GM23338 (cell line): ENCODE measurements around the gene MAPK12. TPM values are rescaled to one million over a fixed set of nuclear protein-coding genes. Genes with fewer than 3 reads are reported as not detected.

Experiments
- ATAC-seq: fragments of 200-7000 bp; cut with Tn5 transposase; 3 replicates; pipeline ENCODE4 v1.9.1; 2020
- DNase-seq: peaks from one replicate; pipeline ENCODE4 v3.0.0-alpha.2; 2015; ENCODE audit warnings: low spot score
- H2AFZ ChIP-seq: fragments of 200-600 bp; sonication (generic); 2 replicates; pipeline ENCODE4 v1.8.0; 2016; ENCODE audit warnings: antibody characterized with exemption, mild to moderate bottlenecking, moderate library complexity
- H3F3A ChIP-seq: fragments of 200-600 bp; sonication (generic); replicated peaks from 2 replicates; pipeline ENCODE4 v1.8.0; 2017; ENCODE audit warnings: antibody characterized with exemption, mixed run types, low read depth
- H3K27ac ChIP-seq: fragments of 200-600 bp; sonication (generic); 2 replicates; pipeline ENCODE4 v1.6.1; 2016; ENCODE audit warnings: low read depth
- H3K27me3 ChIP-seq: fragments of 200-600 bp; sonication (generic); 2 replicates; pipeline ENCODE4 v1.8.0; 2016; ENCODE audit warnings: mild to moderate bottlenecking, mixed run types, moderate library complexity; ENCODE audit not compliant: insufficient read depth
- H3K36me3 ChIP-seq: fragments of 200-600 bp; sonication (generic); 2 replicates; pipeline ENCODE4 v1.8.0; 2016; ENCODE audit warnings: mild to moderate bottlenecking; ENCODE audit not compliant: insufficient read depth
- H3K4me1 ChIP-seq: fragments of 200-600 bp; sonication (generic); 2 replicates; pipeline ENCODE4 v1.8.0; 2016; ENCODE audit warnings: mild to moderate bottlenecking, moderate library complexity; ENCODE audit not compliant: insufficient read depth
- H3K4me2 ChIP-seq: fragments of 200-600 bp; sonication (generic); 2 replicates; pipeline ENCODE4 v1.7.1; 2017; ENCODE audit warnings: mixed run types
- H3K4me3 ChIP-seq: fragments of 200-600 bp; sonication (generic); 2 replicates; pipeline ENCODE4 v1.6.1; 2016; ENCODE audit warnings: mixed run types
- H3K79me2 ChIP-seq: fragments of 200-600 bp; sonication (generic); replicated peaks from 2 replicates; pipeline ENCODE4 v1.8.0; 2017; ENCODE audit warnings: mild to moderate bottlenecking; ENCODE audit not compliant: insufficient read depth
- H3K9me2 ChIP-seq: fragments of 200-600 bp; sonication (generic); 2 replicates; pipeline ENCODE4 v1.8.0; 2017; ENCODE audit not compliant: insufficient read depth
- H4K20me1 ChIP-seq: fragments of 200-600 bp; sonication (generic); replicated peaks from 2 replicates; pipeline ENCODE4 v1.8.0; 2017; ENCODE audit warnings: mild to moderate bottlenecking; ENCODE audit not compliant: insufficient read depth
- H3K27ac Mint-ChIP-seq: 2 replicates; pipeline ENCODE4 v1.8.0; 2020; ENCODE audit warnings: inconsistent platforms, mild to moderate bottlenecking, moderate library complexity, mixed read lengths
- H3K27me3 Mint-ChIP-seq: 3 replicates; pipeline ENCODE4 v1.8.0; 2022; ENCODE audit warnings: low read depth, mild to moderate bottlenecking, moderate library complexity, mixed read lengths, inconsistent platforms; ENCODE audit not compliant: insufficient read depth, poor library complexity
- H3K36me3 Mint-ChIP-seq: 3 replicates; pipeline ENCODE4 v1.8.0; 2021; ENCODE audit warnings: low read depth, mild to moderate bottlenecking, inconsistent platforms, moderate library complexity, mixed read lengths
- H3K4me1 Mint-ChIP-seq: 3 replicates; pipeline ENCODE4 v1.8.0; 2020; ENCODE audit warnings: mild to moderate bottlenecking, inconsistent platforms, mixed read lengths
- H3K4me3 Mint-ChIP-seq: 3 replicates; pipeline ENCODE4 v1.8.0; 2021; ENCODE audit warnings: moderate library complexity, mild to moderate bottlenecking, inconsistent platforms, mixed read lengths
- H3K9me3 Mint-ChIP-seq: 3 replicates; pipeline ENCODE4 v1.8.0; 2020; ENCODE audit warnings: moderate library complexity, mild to moderate bottlenecking, inconsistent platforms, mixed read lengths
- CREB1 ChIP-seq: fragments of 250-450 bp; sonication (Bioruptor Pico); IDR thresholded peaks from 2 replicates; pipeline ENCODE4 v1.5.0; 2020; ENCODE audit warnings: low read depth, mild to moderate bottlenecking, moderate library complexity
- CTCF ChIP-seq, 2 experiments: fragments of 200-600 bp in 1 of 2; sonication (generic) in 1 of 2; conservative IDR thresholded peaks; 2 replicates each; pipeline versions ENCODE4 v1.5.1 to v1.6.1; 2016 to 2017; ENCODE audit warnings: antibody characterized with exemption in 2 of 2, low read depth in 2 of 2, mild to moderate bottlenecking in 2 of 2, moderate library complexity in 1 of 2
- ETS1 ChIP-seq: IDR thresholded peaks from 2 replicates; pipeline ENCODE4 v1.6.1; 2016; ENCODE audit warnings: antibody characterized with exemption
- EZH2 ChIP-seq: fragments of 200-600 bp; sonication (generic); IDR thresholded peaks from one replicate; pipeline ENCODE4 v1.8.0; 2017; ENCODE audit warnings: antibody characterized with exemption, mild to moderate bottlenecking, low read depth; ENCODE audit not compliant: unreplicated experiment
- EZH2phosphoT487 ChIP-seq: fragments of 200-600 bp; sonication (generic); IDR thresholded peaks from one replicate; pipeline ENCODE4 v1.8.1; 2018; ENCODE audit warnings: antibody characterized with exemption; ENCODE audit not compliant: unreplicated experiment
- NANOG ChIP-seq: IDR thresholded peaks from 2 replicates; pipeline ENCODE4 v1.6.1; 2016; ENCODE audit warnings: antibody characterized with exemption, borderline replicate concordance
- POLR2AphosphoS5 ChIP-seq: IDR thresholded peaks from 2 replicates; pipeline ENCODE4 v1.6.1; 2016; ENCODE audit warnings: antibody characterized with exemption, low read depth
- STAT1 ChIP-seq: IDR thresholded peaks from one replicate; pipeline ENCODE4 v1.6.1; 2016; ENCODE audit warnings: antibody characterized with exemption; ENCODE audit not compliant: unreplicated experiment
- ZNF114 ChIP-seq: fragments of 250-450 bp; sonication (Bioruptor Pico); IDR thresholded peaks from 2 replicates; pipeline ENCODE4 v1.5.0; 2020; ENCODE audit warnings: mild to moderate bottlenecking, moderate library complexity
- ZNF331 ChIP-seq: fragments of 250-450 bp; sonication (Bioruptor Pico); IDR thresholded peaks from 2 replicates; pipeline ENCODE4 v1.5.0; 2020; ENCODE audit warnings: low read depth, mild to moderate bottlenecking, moderate library complexity
- ZNF462 ChIP-seq: fragments of 250-450 bp; sonication (Bioruptor Pico); IDR thresholded peaks from 2 replicates; pipeline ENCODE4 v1.5.0; 2020; ENCODE audit warnings: mild to moderate bottlenecking, moderate library complexity
- polyA plus RNA-seq: library from polyadenylated mRNA; unstranded; fragments of >200 nt; fragmentation: Nextera tagmentation; extraction: Ambion mirVana; gene quantifications from 2 replicates; pipeline ENCODE4 v1.2.1, GENCODE V29; 2016
- total RNA-seq: library from RNA; depleted of rRNA; stranded (reverse); fragments of >200 nt; shearing (Covaris generic); gene quantifications from 2 replicates; pipeline ENCODE4 v1.2.3, GENCODE V29; 2014

Gene MAPK12
- total and polyA plus RNA-seq, 2 experiments from 2014 or later, result 10.4 to 26.1 TPM

- no peak for TF ChIP-seq ETS1
Measured at GRCh38 chr22:50257451-50258360, 3.8 kb downstream of the MAPK12 start (continued).

- H3K27ac ChIP-seq, result no peak overlapping the region
- no peak overlapping the region for H3K4me3 Mint-ChIP-seq
- no peak overlapping the region for H3K4me3 ChIP-seq
- H2AFZ ChIP-seq, result no peak overlapping the region
- peaks cover under 1% of the 10 kb centered on the region; the same call in 2 of the 3 replicates for H3K4me1 Mint-ChIP-seq
- H3K36me3 ChIP-seq, result no peaks in the 10 kb centered on the region
- H3K36me3 Mint-ChIP-seq, result no peaks in the 10 kb centered on the region
- no peak for ATAC-seq
- no peaks in the 10 kb centered on the region for H3K9me2 ChIP-seq
- H3F3A ChIP-seq, result no peaks in the 10 kb centered on the region; the same call in 1 of the 2 replicates
- H3K27me3 Mint-ChIP-seq, result peaks cover 14% of the 10 kb centered on the region
- H3K4me1 ChIP-seq, result peaks cover under 1% of the 10 kb centered on the region; the same call in 1 of the 2 replicates
- no peaks in the 10 kb centered on the region for H4K20me1 ChIP-seq
- no peaks in the 10 kb centered on the region for H3K79me2 ChIP-seq
- no peak overlapping the region for H3K4me2 ChIP-seq
- DNase-seq, result no peak
- H3K27ac Mint-ChIP-seq, result no peak overlapping the region
- peaks cover 13% of the 10 kb centered on the region for H3K27me3 ChIP-seq
- H3K9me3 Mint-ChIP-seq, result no peaks in the 10 kb centered on the region
- TF ChIP-seq ZNF114 (CRISPR knock-in tag), result no peak
- no peak for TF ChIP-seq CREB1
- TF ChIP-seq EZH2, result no peak
- no peak for TF ChIP-seq ZNF462 (CRISPR knock-in tag)
- TF ChIP-seq NANOG, result no peak
- no peak for TF ChIP-seq CTCF (conservative IDR thresholded peaks at IDR 0.05; ENCODE audit: low read depth in 2 of 2)
- TF ChIP-seq POLR2AphosphoS5, result no peak
- no peak for TF ChIP-seq ZNF331 (CRISPR knock-in tag)
- no peak for TF ChIP-seq EZH2phosphoT487
- no peak for TF ChIP-seq STAT1
- TF ChIP-seq ETS1, result no peak
Measured at GRCh38 chr22:50257041-50257440, 4.4 kb downstream of the MAPK12 start.
